ENCODE measurements around the gene CCNY.

- TF ChIP-seq CTCF (IDR thresholded peaks at IDR 0.05; ENCODE audit: low read depth, low read length, poor library complexity, severe bottlenecking), result no peak
- TF ChIP-seq EZH2phosphoT487 (IDR thresholded peaks at IDR 0.05; ENCODE audit: borderline replicate concordance, low read length), result no peak
Measured at GRCh38 chr10:35353805-35354204, 17.5 kb downstream of the CCNY start.

Measured in DOHH2 (cell line).